ENCODE results near the gene SV2B. TPM values are rescaled to one million over a fixed set of nuclear protein-coding genes. Genes with fewer than 3 reads are reported as not detected.

Gene SV2B
- total RNA-seq, 1 experiment from 2014 or later: not detected

DNA sequence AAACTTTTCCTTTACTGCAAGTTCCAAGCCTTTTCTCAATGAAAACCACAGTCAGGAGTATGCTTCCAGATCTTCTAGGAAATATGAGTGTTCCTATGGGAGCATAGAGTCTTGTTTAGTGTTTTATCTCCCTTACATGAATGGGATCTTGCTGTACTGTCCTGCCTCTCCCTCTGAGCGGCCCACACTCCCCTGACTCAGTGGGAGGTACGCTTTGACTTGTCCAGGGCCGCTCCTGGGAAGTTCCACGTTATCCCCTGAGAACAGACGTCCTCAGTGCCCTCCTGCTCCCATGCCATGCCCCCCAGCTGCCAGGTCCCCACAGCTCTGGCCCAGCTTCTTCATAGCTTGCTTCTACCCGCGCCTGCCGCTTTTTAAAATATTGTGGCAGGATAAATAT, 48.8 kb upstream of the SV2B start:
- Histone ChIP-seq H2BK20ac (ENCODE audit: low read depth, low read length, poor library complexity, severe bottlenecking) (no peak overlapping the region), H2BK15ac (ENCODE audit: low read depth, low read length) (no peak overlapping the region), H3K4me1 (ENCODE audit: insufficient read depth, low read length) (no peaks in the 10 kb centered on the region), H3K79me1 (ENCODE audit: insufficient read depth, low read depth, low read length, poor library complexity, severe bottlenecking) (no peaks in the 10 kb centered on the region), H3K27me3 (ENCODE audit: insufficient read depth, low read length) (no peaks in the 10 kb centered on the region), H4K20me1 (ENCODE audit: control insufficient read depth, insufficient read depth, insufficient read length) (no peaks in the 10 kb centered on the region), H3T11ph (ENCODE audit: low read length) (no peak overlapping the region), H4K91ac (ENCODE audit: insufficient read length, low read depth, low read length) (no peak overlapping the region), H2BK120ac (ENCODE audit: low read depth, low read length, poor library complexity, severe bottlenecking) (no peak overlapping the region), H2BK5ac (ENCODE audit: insufficient read length, low read length) (no peak overlapping the region), H3K4me2 (ENCODE audit: insufficient read depth, insufficient read length, low read length) (no peak overlapping the region), H3K23me2 (ENCODE audit: insufficient read length, low read depth, low read length, poor library complexity, severe bottlenecking) (no peaks in the 10 kb centered on the region), H3K14ac (ENCODE audit: insufficient read depth, low read length) (no peak overlapping the region), H3K4ac (ENCODE audit: low read depth, low read length) (no peak overlapping the region), H2BK12ac (ENCODE audit: insufficient read length, low read depth, low read length) (no peak overlapping the region), H4K8ac (replicated peaks; ENCODE audit: insufficient read length, low read depth, low read length) (no peak overlapping the region), H3K9ac (ENCODE audit: extremely low read depth, insufficient read length, low read length) (no peak overlapping the region), H4K5ac (ENCODE audit: insufficient read length, low read depth, low read length) (no peak overlapping the region), H3K9me3 (ENCODE audit: control insufficient read depth, low read depth, low read length) (no peaks in the 10 kb centered on the region), H3K18ac (ENCODE audit: insufficient read length, low read depth, low read length) (no peak overlapping the region), H3K27ac (ENCODE audit: insufficient read length, low read depth, low read length) (no peak overlapping the region), H2AK5ac (ENCODE audit: insufficient read length, low read length) (no peak overlapping the region), H3K56ac (ENCODE audit: insufficient read length, low read depth, low read length) (no peak overlapping the region), H2AFZ (ENCODE audit: low read length) (no peak overlapping the region), H3K23ac (ENCODE audit: insufficient read length, low read depth, low read length) (no peak overlapping the region), H3K79me2 (ENCODE audit: insufficient read depth, low read length) (no peaks in the 10 kb centered on the region)
- no peak for DNase-seq
- no CpG with 5 or more reads among the region's 8 CpGs for WGBS (ENCODE audit: extremely low coverage, insufficient read length, low lambda C conversion rate)
- Mint-ChIP-seq H3K4me1 (peaks cover 3 to 10% of the 10 kb centered on the region in 2 experiments; a peak in 2 of 4 replicates), H3K9me3 (no peaks in the 10 kb centered on the region; a peak in 2 of 5 replicates), H3K27me3 (ENCODE audit: low read depth) (peaks cover 36% of the 10 kb centered on the region), H3K27ac (no peak overlapping the region), H3K4me3 (no peak overlapping the region), H3K36me3 (ENCODE audit: insufficient read depth in 1 of 3, low read depth in 3 of 3) (no peaks in the 10 kb centered on the region)
- TF ChIP-seq, protein P1, sequence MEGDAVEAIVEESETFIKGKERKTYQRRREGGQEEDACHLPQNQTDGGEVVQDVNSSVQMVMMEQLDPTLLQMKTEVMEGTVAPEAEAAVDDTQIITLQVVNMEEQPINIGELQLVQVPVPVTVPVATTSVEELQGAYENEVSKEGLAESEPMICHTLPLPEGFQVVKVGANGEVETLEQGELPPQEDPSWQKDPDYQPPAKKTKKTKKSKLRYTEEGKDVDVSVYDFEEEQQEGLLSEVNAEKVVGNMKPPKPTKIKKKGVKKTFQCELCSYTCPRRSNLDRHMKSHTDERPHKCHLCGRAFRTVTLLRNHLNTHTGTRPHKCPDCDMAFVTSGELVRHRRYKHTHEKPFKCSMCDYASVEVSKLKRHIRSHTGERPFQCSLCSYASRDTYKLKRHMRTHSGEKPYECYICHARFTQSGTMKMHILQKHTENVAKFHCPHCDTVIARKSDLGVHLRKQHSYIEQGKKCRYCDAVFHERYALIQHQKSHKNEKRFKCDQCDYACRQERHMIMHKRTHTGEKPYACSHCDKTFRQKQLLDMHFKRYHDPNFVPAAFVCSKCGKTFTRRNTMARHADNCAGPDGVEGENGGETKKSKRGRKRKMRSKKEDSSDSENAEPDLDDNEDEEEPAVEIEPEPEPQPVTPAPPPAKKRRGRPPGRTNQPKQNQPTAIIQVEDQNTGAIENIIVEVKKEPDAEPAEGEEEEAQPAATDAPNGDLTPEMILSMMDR (conservative IDR thresholded peaks at IDR 0.05): no peak

Data from H9 (cell line).